ENCODE measurements around the gene SUCLG2.

SUCLG2 gene

GRCh38 chr3:67648229-67648628 is 6.2 kb downstream of the SUCLG2 start:
- DNase-seq: no peak

- DNase-seq: no peak
Measured at GRCh38 chr3:67647390-67647878, 7.0 kb downstream of the SUCLG2 start.

DNA sequence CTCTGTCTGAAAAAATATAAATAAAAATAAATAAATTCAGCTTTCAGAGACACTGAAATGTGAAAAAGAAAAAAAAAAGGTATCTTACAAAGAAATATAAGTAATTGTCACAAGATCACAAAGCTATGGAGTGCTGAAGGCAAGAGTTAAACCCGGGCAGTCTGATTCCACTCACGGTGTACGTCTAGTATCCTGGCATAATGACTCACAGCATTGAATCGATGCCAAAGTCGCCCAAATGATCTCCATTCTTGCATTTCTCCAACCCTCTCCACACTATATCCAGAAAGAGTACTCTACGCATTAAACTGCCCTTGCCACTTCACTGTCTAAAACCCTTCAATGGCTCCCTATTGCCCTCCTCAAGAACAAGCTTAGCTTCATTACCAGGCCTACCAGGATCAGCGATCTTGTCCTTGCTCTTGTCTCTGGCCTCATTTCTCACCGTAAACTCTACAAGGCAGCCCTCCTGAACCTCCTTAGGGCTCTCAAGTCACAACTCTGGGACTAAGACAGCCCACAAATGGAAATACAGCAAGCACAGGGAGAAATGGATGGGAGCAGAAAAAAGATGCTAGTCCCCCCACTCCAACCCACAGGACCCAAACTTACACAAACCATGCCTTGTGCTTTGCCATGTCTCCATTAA is 7.7 kb downstream of the SUCLG2 start:
- DNase-seq: no peak

DNA sequence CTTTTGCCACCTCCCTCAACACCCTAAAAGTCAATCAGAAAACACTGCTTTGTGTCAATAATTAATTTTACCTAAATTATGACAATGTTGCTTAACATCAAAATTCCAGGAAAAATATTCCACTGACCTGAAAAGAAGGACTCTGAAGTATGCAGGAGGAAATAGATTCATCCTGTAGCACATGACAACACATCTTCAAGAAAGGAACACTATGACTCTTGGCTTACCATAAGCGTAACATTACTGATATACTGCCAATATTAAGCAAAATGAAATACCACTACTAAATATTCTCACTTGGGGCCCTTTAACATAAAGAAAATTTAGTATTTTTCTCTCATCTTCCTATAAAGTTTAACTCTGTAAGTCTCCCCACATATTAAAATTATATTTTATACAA is 9.6 kb downstream of the SUCLG2 start:
- DNase-seq: no peak

GRCh38 chr3:67642734-67643133 is 11.7 kb downstream of the SUCLG2 start:
- no peak for DNase-seq

DNA sequence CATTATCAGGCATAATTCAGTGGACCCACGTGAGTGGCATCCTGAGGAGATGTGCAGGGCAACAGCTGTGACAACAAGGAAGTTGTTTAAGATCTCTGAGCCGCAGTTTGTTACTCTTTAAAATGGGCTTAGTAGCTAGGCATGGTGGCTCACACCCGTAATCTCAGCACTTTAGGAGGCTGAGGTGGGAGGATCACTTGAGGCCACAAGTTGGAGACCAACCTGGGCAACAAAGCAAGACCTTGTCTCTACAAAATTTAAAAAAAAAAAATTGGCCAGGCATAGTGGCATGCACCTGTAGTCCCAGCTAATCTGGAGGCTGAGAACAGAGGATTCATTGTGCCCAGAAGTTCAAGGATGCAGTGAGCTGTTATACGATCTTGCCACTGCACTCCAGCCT is 12.2 kb downstream of the SUCLG2 start:
- no peak for DNase-seq

DNA sequence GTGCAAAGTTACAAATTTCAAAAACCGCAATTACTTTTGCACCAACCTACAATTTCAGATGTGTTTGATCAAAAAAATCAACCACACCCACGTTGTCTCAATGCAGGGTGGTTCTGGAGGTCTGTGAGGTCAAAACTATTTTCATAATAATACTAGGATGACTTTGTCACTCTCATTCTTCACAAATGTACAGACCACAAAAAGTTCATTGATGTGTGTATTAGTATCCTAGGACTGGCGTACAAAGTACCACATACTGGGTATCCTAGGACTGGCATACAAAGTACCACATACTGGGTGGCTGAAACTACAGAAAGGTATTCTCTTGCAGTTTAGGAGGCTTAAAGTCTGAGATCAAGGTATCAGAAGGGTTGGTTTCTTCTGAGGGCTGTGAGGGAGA is 13.0 kb downstream of the SUCLG2 start:
- DNase-seq: no peak

DNA sequence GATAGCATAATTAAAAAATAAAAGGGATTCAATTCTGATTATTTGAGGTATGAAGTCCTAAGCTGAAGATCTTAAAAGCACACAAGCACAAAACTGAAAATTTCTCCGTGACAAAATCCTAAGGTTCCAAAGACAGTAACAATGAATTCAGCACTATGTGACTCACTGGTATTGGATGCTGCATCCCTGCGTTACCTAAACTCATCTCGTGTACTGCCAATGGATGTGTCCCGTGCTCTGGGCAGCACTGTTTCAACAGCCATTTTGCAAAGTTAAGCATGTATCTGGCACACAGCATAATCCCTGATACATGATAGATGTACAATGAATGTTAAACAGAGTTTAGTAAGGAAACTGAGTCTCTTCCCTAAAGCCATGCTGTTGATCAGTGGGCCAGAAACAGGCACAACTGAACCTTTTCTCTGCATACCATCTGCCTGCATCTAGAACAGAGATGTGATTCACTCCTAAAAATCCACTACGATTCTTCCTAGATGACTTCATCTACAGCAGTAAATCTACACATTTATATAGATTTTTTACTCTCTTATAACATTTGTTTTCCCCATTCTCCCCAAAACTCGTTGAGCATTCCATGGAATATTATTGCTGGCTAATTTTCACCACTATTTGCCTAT is 14.3 kb downstream of the SUCLG2 start:
- no peak for DNase-seq

- DNase-seq: no peak
Measured at GRCh38 chr3:67637255-67637900, 17.0 kb downstream of the SUCLG2 start.

DNA sequence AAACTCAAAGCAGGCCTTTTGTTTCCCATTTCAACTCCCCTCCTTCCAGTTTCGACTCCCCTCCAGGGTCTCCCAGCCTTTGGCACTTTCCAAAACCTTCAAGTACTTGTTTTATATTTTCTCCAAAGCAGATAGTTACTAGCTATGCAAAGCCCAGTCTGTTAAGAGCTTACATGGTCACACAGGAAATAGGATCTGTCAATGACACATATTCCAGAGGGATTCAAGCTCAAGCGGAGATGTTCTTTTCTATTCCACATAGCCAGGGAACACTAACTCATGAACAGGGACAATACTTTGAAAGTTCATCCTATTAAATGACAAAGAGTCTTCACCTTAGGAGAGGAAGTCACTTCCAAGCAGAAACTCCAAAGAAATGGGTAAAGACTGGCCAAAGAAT is 18.6 kb downstream of the SUCLG2 start:
- no peak for DNase-seq

DNA sequence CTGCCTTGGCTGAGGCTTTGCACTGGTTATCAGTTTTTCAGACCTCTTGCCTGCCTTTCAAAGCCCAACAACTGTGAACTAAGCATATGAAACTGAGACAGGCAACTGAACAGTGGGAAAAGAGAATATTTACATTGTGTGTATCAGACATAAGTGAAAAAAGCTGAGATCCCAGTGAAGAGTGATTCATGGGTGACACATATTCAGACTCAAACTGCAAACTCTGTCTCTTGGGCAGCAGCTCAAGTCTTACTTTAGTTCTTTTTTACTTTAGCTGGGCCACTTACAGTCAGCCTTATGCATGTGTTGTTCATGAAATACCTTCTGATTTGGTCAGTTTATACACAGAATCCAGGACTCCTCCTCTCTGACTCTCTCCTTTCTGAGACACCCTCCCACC is 19.2 kb downstream of the SUCLG2 start:
- DNase-seq: no peak

DNA sequence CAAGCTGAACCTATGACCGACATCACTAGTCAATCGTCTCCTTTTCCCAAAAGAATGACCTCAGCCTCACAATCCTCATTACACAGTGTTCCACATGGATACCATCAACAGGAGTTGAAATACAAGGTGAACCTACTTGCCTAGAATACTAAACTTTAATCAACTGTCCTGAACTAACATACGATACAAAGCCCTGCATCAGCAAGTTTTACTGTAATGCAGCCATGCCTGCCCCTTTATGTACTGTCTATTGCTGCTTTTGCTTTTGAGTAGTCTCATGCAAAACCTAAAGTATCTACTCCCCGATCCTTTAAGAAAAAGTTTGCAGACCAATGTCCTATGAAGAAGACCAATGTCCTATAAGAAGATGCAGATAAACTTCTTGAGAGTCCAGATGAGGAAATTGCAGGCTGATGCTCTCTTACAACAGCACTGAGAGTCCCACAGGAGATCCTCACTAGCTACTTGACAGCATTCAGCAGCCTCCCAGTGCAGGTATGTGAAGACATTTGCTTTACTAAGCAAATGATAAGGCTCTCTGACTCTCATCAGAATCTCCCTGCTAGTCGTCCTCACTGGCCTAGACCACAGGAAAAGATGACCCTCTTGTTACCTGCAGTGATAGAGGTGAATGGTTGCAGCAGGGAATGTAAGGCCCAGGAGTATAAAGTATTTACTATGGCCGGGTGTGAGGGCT is 23.6 kb downstream of the SUCLG2 start:
- no peak for DNase-seq

DNA sequence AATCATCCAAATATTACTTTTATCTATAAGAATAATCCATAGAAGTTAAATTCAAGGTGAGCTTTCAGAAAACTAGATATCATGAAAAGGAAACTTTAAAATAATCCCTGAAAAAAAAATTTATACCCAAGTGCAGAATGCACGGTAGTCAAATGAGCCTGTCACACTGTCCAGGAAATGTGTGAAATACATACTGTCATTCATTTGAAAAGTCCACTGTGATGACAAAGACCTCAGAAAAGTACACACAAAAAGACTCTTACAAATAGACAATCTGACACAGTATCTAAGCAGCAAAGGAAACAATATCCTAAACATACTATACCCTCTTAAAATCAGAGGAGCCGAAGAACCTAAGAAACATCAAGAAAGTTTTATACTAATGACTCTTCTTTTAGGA is 29.7 kb downstream of the SUCLG2 start:
- no peak for DNase-seq

DNA sequence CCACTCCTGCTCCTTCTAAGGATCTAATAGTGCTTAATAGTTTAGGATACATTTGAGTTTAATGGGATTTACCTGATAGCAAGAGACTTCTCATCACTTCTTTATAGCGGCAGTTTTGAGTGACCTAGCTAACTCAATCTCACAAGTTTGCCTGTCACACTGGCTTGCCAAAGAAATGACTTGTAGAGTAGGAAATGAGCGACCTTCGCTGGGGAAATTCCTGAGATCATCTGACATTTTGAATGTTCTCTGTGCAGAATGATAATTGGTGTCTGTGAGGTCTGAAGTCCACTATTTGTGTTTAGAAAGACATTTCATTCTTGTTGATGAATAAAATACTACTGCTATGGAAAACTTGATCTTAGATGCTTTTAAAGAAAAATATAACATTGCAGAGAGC is 30.3 kb downstream of the SUCLG2 start:
- no peak for DNase-seq

DNA sequence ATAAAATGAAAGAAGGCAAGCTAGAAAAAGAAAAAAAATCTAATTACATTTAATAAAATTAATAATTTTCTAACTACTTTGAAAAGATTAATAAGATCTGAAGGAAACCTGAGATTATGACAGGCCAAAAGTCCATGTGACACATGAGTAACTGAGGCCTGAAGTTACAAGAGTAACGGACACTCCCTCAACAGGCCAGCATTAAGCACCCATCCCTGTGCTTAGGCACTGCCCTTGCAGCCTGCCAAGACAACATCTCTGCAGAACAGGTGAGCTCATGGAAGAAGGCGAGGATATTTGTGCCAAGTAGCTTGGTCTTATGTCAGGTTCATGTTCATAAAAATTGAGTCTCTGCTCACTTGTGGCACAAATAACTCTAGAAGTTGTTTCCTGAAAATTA is 31.8 kb downstream of the SUCLG2 start:
- DNase-seq: no peak

DNA sequence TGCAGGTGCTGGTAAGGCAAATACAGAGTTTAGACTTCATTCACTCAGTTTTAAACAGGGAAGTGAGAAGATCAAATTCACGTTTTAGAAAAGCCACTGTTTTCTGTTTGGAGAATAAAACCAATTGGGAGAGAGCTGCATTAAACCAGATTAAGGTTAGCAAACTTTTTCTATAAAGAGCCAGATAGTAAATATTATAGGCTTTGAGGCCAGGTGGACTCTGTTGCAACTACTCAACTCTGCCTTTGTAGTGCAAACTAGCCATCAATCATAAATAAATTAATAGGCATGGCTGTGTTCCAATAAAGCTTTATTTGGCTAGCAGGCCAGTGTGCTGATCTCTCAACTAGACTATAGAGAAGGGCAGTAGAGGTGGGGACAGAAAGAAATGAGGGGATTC is 33.5 kb downstream of the SUCLG2 start:
- no peak for DNase-seq

- DNase-seq: no peak
Measured at GRCh38 chr3:67619991-67620390, 34.4 kb downstream of the SUCLG2 start.

- DNase-seq: no peak
Measured at GRCh38 chr3:67617518-67617917, 36.9 kb downstream of the SUCLG2 start.

DNA sequence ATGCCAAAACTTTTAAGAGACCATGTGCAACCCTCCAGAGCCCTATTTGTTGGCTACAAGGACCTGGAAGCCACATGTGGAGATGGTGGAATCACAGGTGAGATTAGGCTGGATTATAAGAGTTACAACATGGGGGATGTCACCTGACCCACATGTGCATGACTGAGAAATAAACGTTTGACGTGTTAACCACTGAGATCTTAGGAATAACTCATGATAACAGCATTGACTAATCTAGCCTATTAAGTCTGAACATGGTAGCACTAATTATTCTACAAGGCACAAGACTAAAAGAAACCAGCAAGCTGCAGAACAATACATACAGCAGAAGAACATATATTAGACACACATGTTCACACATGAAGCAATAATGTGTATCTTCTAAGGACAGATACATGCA is 38.4 kb downstream of the SUCLG2 start:
- no peak for DNase-seq

- no peak for DNase-seq
Measured at GRCh38 chr3:67614195-67614594, 40.2 kb downstream of the SUCLG2 start.

DNA sequence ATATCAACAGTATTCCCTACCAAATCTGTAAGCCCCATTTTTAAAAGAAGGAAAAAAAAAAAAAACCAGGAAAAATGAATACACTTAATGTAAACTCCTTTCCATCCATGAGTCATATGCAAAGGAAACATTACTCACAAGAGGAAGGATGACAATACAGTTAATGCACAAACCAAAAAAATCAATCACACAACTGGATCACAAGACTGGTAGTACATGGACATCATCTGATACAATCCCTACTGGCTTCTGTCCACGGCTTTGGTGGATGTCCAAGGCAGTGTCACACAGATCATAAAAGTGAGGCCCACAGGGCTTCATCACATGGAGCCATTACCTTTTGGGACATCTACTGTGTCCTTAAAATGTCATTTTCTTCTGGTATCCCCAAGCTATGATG is 44.0 kb downstream of the SUCLG2 start:
- no peak for DNase-seq

DNA sequence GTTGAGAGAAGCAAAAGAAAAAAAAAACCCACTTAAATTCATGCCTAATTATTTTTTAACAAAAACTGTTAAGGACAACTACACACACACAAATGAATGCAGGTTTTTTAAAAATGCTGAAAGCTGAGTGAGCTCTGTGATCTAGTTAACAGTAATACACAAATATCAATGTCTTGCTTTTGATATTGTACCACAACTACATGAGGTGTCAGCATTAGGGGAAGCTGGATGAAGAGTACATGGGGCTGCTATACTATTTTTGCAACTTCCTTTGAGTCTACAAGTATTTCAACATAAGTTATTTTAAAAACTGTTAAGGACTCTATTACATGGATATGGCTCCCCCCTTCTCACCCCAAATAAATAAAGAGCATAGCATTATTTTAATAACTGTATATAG is 44.7 kb downstream of the SUCLG2 start:
- no peak for DNase-seq

- no peak for DNase-seq
Measured at GRCh38 chr3:67608034-67608433, 46.4 kb downstream of the SUCLG2 start.

DNA sequence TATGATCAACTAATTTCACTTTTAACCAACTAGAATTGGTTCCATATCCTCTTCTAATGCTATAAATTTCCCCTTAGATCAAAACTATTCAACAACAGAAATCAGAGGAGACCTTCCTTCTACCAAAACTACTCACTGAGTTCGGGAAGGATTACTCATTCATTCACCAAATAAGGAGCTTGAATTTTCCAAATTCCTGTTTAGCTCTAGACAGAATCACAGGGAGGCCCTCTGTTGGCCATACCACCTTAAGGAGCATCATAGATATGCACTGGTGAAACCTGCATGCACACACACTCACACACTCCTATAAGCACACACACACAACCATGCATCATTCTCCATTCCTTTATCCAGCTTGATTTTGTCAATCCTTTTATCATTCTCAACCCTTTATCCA is 49.0 kb downstream of the SUCLG2 start:
- no peak for DNase-seq
